NCI-H1694 treated with DMSO at 0.1 percent for 48 hours (cell line): ENCODE measurements around the gene RASD1.

Source experiments
- DNase-seq: peaks from one replicate; lab custom pipeline; 2025; lab: John Stamatoyannopoulos, UW

The RASD1 gene

GRCh38 chr17:17527534-17527933 lies 31.3 kb upstream of the RASD1 start:
- DNase-seq: no peak

- DNase-seq: no peak
Observed at GRCh38 chr17:17526369-17526768, 30.2 kb upstream of the RASD1 start.

- no peak for DNase-seq
Observed at GRCh38 chr17:17525956-17526355, 29.8 kb upstream of the RASD1 start.

GRCh38 chr17:17525311-17525710 lies 29.1 kb upstream of the RASD1 start:
- DNase-seq: no peak

GRCh38 chr17:17523731-17524490 lies 27.7 kb upstream of the RASD1 start:
- no peak for DNase-seq

DNA sequence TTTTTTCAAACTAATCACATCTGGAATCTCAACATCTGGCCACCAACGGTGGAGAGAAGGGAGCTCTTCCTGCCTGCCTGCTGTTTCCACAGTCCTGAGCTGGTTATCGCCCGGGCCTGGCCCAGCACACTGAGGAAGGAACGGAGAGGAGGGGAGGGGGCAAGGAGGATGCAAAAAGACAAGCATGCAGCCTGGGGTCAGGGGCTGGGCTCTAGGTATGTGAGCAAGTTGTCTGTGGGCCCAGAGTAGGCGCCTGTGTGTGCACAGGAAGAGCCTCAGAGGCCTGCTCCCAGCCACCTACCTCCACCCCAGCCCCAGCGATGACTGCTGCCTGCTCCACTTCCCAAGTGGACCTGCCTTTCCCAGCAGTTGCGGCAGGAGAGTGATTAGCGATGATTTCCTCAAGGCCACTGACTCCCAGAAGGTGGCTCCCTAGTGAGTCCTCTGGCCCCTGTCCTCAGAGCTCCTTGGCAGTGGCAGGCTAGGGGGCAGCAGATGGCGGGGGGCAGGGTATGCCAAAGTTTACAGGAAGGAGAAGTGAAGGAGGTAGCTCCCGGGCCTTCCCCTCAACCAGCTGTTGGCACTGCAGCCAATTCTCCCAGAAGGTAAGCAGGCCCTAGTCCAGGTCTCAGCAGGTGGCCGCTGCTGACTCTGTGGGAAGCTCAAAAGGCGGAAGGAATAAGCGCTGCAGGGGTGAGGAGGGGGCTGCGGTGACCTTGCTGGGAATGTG lies 27.0 kb upstream of the RASD1 start:
- DNase-seq: peak; percentile 31

DNA sequence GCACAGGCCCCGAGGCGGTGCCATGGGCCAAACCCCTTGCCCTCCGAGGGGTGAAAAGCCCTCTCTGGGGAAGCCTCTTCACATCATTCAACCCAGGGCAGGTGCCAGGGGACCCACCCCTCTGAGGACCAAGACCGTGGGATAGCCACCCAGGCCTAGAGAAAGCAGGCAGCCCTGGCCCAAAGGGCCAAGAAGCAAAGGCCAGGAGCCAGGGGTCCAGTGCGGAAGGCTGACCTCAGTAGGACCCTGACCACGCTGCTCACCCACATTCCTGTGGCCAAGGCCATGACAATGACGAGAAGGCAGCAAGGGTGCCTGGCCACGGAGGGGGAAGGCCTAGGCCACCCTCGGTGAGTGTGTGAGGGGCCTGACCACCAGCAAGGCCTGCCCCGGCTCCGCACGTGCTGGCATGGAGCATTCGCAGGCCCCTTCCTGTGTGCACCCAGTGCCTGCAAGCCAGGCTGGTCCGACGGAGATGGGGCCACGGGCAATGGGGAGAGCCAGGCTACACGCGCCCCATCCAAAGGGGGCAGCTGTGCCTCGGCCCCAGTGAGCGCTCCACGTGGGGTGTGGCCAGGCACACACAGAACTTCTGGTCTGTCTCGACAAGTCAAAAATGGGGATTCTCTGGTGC lies 24.5 kb upstream of the RASD1 start:
- no peak for DNase-seq

DNA sequence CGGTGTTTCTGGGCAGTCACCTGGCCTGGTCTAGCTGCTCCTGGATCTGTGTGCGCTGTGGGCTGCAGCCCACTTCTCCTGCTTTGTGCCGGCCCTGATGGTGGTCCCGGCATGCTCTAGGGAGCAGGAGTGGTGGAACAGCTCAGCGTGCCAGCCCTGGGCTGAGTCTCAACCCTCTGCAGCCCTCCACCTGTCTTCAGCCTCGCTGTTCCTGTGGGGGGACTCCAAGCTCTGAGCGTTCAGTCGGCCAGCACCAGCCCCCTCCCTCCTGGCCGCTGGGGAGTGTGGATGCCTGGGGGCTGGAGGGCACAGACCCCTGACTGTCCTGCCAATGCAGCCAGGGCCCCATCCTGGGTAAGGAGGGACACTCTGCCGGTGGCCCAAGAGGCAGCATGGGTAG lies 23.7 kb upstream of the RASD1 start:
- DNase-seq: no peak

- no peak for DNase-seq
Observed at GRCh38 chr17:17518951-17519350, 22.8 kb upstream of the RASD1 start.

DNA sequence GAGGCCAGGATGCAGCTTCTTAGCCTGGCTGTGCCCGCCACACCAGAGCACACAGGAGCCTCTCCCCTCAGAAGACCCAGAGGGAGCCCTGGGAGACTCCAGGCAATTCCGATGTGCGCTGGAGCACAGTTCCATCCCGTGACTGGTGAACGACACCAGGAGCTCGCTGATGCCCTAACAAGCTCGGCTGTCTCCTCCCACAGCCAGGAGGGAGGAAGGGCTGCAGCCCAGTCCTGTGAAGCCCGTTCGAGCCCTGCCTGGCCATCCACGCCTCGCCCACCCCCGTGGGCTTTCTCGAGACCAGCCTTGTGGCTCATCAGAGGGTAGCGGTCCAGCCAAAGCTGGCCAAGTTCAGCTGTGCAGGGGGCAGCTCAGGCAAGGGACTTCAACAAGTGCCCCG lies 21.8 kb upstream of the RASD1 start:
- no peak for DNase-seq

- DNase-seq: no peak
Observed at GRCh38 chr17:17516941-17517720, 20.9 kb upstream of the RASD1 start.

DNA sequence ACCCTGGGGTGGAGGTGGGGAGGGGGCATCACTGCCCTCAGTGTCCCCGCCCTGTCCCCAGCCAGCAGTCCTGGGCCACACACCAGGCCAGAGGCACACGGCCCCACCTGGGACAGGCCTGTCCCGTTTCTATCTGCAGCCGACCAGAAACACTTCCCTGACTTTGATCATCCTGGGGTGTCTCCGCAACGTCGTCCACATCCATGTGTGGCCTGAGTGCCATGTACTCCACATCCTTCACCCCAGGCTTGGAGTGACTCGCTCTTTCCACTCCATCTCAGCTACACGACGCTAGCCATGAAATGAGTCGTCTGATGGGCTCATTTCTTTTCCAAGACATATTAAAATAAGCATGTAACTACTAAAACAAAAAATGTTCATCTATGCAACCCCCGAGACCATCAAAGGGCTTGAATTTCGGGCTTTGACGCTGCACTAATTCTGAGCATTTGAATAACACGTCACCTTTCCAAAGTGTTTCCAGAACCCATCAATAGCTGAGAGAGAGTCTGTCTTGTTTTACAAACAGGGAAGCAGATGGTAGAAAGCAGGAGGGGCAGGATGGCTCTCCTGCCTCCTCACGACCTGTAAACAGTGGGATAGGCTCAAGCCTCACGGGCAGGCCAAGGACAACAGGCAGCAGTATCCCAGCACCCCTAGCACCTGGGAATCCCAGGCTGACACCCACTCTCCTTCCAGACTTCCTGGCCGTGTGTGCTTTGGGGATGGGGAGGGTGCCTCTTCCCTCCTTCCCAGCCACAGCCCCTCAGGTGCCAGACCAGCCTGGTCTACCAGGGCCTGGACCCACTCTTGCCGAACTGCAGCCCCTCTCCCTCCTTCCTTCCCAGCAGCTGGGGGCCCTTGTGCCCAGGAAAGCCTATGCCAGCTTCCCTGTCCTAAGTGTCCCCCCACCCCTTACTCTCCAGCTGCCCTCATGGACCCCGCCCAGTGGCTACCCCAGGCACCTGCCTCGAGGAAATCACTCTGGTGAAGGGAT lies 20.0 kb upstream of the RASD1 start:
- DNase-seq: peak; percentile 70

GRCh38 chr17:17514993-17515933 lies 19.1 kb upstream of the RASD1 start:
- DNase-seq: no peak

GRCh38 chr17:17514361-17514992 lies 18.3 kb upstream of the RASD1 start:
- DNase-seq: peak; percentile 34

- no peak for DNase-seq
Observed at GRCh38 chr17:17513626-17514025, 17.4 kb upstream of the RASD1 start.

- no peak for DNase-seq
Observed at GRCh38 chr17:17512866-17513265, 16.7 kb upstream of the RASD1 start.

DNA sequence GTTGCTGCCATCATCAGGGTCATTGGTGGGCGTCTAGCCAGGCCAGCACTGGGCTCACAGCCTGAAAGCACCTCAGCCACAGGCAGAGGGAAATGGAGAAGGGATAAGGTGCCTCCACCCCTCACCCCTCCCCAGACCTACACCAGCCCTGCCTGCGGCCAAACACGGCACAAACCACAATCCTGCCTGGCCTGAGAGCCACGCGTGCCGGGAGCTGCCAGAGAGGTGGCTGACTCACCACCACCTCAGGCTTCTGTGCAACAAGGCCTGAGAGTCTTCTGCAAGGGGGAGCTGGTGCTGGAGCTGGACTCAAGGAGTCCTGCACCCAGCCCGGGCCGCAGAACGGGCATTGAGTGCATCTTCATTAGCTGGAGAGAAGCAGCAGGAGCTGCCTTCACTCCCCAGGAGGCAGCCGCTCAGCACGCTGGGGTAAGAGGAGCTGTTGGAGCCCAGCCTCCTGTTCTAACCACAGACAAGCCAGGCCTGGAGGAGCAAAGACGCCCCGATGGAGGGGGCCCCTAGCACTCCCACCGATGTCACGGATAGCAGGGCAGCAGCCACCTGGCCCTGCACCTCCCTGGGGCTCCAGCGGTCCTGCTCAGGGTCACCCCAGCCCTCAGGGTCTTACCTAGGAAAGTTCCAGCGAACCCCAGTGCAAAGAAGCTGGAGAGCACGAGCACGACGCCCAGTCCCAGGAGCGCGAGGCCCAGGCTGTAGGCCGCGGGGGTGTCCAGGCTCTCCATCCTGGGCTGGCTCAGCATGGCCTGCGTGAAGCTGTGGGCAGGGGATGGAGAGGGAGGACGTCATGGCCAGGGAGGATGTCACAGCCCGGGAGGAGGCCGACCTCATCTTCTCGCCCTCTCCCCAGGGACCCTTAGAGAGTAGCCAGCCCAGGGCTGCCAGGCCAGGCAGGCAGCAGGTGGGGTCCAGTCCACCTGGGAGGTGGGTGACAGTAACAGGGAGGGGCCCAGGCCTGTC lies 16.0 kb upstream of the RASD1 start:
- no peak for DNase-seq

DNA sequence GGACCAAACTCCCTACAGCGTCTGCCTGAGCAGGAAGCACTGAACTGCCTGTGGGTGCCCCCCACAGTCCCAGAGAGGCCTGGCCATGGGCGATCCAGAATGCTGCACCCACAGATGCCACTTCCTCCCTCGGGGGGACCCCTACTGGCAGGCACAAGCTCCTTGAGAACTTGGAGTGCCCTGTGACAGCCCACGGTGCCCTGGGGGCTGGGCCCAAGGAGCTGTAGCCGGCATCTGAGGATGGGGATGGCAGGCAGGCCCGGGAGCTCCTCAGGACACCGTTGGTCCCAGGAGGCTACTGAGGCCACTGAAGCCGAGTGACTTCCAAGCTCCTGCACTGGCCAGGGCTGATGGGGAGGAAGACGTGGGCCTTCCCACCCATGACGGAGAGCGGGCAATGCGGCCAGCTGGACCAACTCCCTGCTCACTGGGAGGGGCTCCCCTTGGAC lies 15.1 kb upstream of the RASD1 start:
- DNase-seq: no peak
